Panc1 (cell line): ENCODE data around the gene ARF1. TPM values are rescaled to one million over a fixed set of nuclear protein-coding genes. Genes with fewer than 3 reads are reported as not detected.

Experiments
- ATAC-seq: fragments of 200-7000 bp; cut with Tn5 transposase; 2 replicates; pipeline ENCODE4 v1.9.1; 2020; ENCODE audit warnings: mild to moderate bottlenecking, moderate library complexity
- BruUV-seq: library from RNA; stranded (reverse); fragments of 400-500 nt; replicated peaks from 2 replicates; lab custom pipeline; 2021; lab: Mats Ljungman, UMichigan
- CTCF ChIA-PET: fragments of 300-600 bp; sonication (Branson Sonifier 250); formaldehyde crosslinking; loops from one replicate; lab custom pipeline; 2022; ENCODE audit warnings: antibody characterized with exemption; lab: Charles Lee
- POLR2A ChIA-PET: fragments of 300-600 bp; sonication (Branson Sonifier 250); formaldehyde crosslinking; loops from one replicate; lab custom pipeline; 2022; ENCODE audit warnings: antibody characterized with exemption; lab: Charles Lee
- DNase-seq: peaks from one replicate; pipeline ENCODE4 v3.0.0-alpha.2; 2010; ENCODE audit warnings: low read depth, low spot score
- H3K27ac ChIP-seq: 2 replicates; pipeline ENCODE4 v1.5.1; 2011; ENCODE audit warnings: mild to moderate bottlenecking, low read length, inconsistent platforms
- H3K27me3 ChIP-seq: fragments of 200-500 bp; sonication (Bioruptor generic); 2 replicates; pipeline ENCODE4 v1.6.0; 2014; ENCODE audit warnings: low read length, inconsistent platforms; ENCODE audit not compliant: control insufficient read depth, insufficient read depth
- H3K36me3 ChIP-seq: fragments of 200-500 bp; sonication (Bioruptor generic); 2 replicates; pipeline ENCODE4 v1.5.1; 2014; ENCODE audit warnings: inconsistent platforms, mild to moderate bottlenecking, low read length, moderate library complexity; ENCODE audit not compliant: control insufficient read depth, insufficient read depth
- H3K4me1 ChIP-seq: 2 replicates; pipeline ENCODE4 v1.5.1; 2011; ENCODE audit warnings: inconsistent platforms, mild to moderate bottlenecking, low read length, moderate library complexity; ENCODE audit not compliant: control insufficient read depth, insufficient read depth
- H3K4me3 ChIP-seq, 2 experiments: 2 replicates each; pipeline ENCODE4 v1.5.1; 2011 to 2012; ENCODE audit warnings: low read depth in 2 of 2, low read length in 2 of 2, mild to moderate bottlenecking in 2 of 2, inconsistent platforms in 1 of 2, moderate library complexity in 1 of 2
- H3K9me3 ChIP-seq: fragments of 200-500 bp; sonication (Bioruptor generic); 2 replicates; pipeline ENCODE4 v1.5.1; 2014; ENCODE audit warnings: low read depth, mild to moderate bottlenecking, inconsistent platforms, low read length, moderate library complexity; ENCODE audit not compliant: control insufficient read depth, insufficient read depth
- CTCF ChIP-seq: fragments of 450-650 bp; IDR thresholded peaks from 2 replicates; pipeline ENCODE4 v1.5.1; 2017; ENCODE audit warnings: mild to moderate bottlenecking
- POLR2AphosphoS5 ChIP-seq: IDR thresholded peaks from 2 replicates; pipeline ENCODE4 v1.6.1; 2012; ENCODE audit warnings: mild to moderate bottlenecking, low read depth, low read length, moderate library complexity
- REST ChIP-seq, 2 experiments: IDR thresholded peaks; 2 replicates each; pipeline ENCODE4 v1.6.1; 2011 to 2012; ENCODE audit warnings: low read depth in 2 of 2, control low read depth in 1 of 2, low read length in 1 of 2, mild to moderate bottlenecking in 1 of 2, moderate library complexity in 1 of 2; ENCODE audit not compliant: insufficient read depth in 1 of 2
- SIN3A ChIP-seq: IDR thresholded peaks from 2 replicates; pipeline ENCODE4 v1.6.1; 2012; ENCODE audit warnings: low read depth, mild to moderate bottlenecking, low read length, moderate library complexity, borderline replicate concordance; ENCODE audit not compliant: insufficient read depth
- TCF7L2 ChIP-seq: IDR thresholded peaks from 2 replicates; pipeline ENCODE4 v1.6.1; 2011; ENCODE audit warnings: mild to moderate bottlenecking, low read depth, low read length, inconsistent platforms
- in situ Hi-C: cut with HindIII; loops from 2 replicates; pipeline ENCODE4 v1.10.0; 2016; ENCODE audit warnings: low sequenced_read_pairs, low pct_unique_long_range_greater_than_20kb
- intact Hi-C: fragments of 100-400 bp; cut with micrococcal nuclease; formaldehyde crosslinking; loops from one replicate; pipeline ENCODE4 v1.10.0; 2022; ENCODE audit not compliant: unreplicated experiment
- microRNA-seq: library from miRNA; unstranded; fragments of <30 nt; microRNA quantifications from one replicate; pipeline ENCODE4 v1.1.0, GENCODE V29; 2020; ENCODE audit not compliant: unreplicated experiment
- total RNA-seq: library from RNA; stranded (reverse); gene quantifications from one replicate; pipeline ENCODE4 v1.2.1, GENCODE V29; 2021; ENCODE audit not compliant: unreplicated experiment

Gene ARF1
- total RNA-seq, 1 experiment from 2014 or later, result 321 TPM

GRCh38 chr1:228147768-228148167 lies 65.3 kb downstream of the ARF1 start:
- no TSS peak for BruUV-seq
- CTCF ChIA-PET, result interaction anchor here (0.6 kb wide), 1 partner anchor 22 kb away, joined by 5 read pairs; no protein-coding TSS in a partner anchor
- H3K4me1 ChIP-seq, result peaks cover 28% of the 10 kb centered on the region
- no peak overlapping the region; the same call in 1 of the 2 replicates for H3K27ac ChIP-seq
- ATAC-seq (no peak), DNase-seq (no peak)
- H3K36me3 ChIP-seq, result no peaks in the 10 kb centered on the region; the same call in 1 of the 2 replicates
- TF ChIP-seq SIN3A (no peak), REST (IDR thresholded peaks at IDR 0.05; ENCODE audit: insufficient read depth in 1 of 2, low read depth in 2 of 2, low read length in 1 of 2) (no peak), TCF7L2 (no peak), CTCF (no peak), POLR2AphosphoS5 (no peak)
- in situ Hi-C loops (no loop called here), intact Hi-C loops (no loop called here)
- H3K4me3 ChIP-seq, result no peak overlapping the region
- no peaks in the 10 kb centered on the region for H3K27me3 ChIP-seq
- POLR2A ChIA-PET, result no interaction called here
- no peaks in the 10 kb centered on the region for H3K9me3 ChIP-seq

GRCh38 chr1:228148196-228148861 lies 65.8 kb downstream of the ARF1 start:
- DNase-seq (no peak), ATAC-seq (no peak)
- CTCF ChIA-PET, result interaction anchor here (0.6 kb wide), 1 partner anchor 22 kb away, joined by 5 read pairs; no protein-coding TSS in a partner anchor
- Histone ChIP-seq H3K9me3 (no peaks in the 10 kb centered on the region), H3K4me1 (peaks cover 28% of the 10 kb centered on the region), H3K27ac (peak overlapping the region; percentile 48; the same call in 1 of the 2 replicates), H3K4me3 (no peak overlapping the region), H3K27me3 (no peaks in the 10 kb centered on the region), H3K36me3 (no peaks in the 10 kb centered on the region; the same call in 1 of the 2 replicates)
- in situ Hi-C loops, result no loop called here
- intact Hi-C loops, result no loop called here
- BruUV-seq, result no TSS peak
- peak; percentile 47; the same call in 1 of the 2 replicates for TF ChIP-seq TCF7L2
- TF ChIP-seq POLR2AphosphoS5, result no peak
- POLR2A ChIA-PET, result no interaction called here

Small RNAs within 50 kb of the gene (microRNA-seq; reads per million reads assigned to microRNA genes)
- gene MIR3620, result 7.6 reads per million, percentile 23 among the genes with 10 or more reads in this experiment

Other genes with a start within 250 kb of the ARF1 start
- 26.5 TPM for gene WNT9A, start 134.8 kb upstream of the ARF1 start, total RNA-seq
- not detected for gene WNT3A, start 75.7 kb upstream of the ARF1 start, total RNA-seq
- 24.9 TPM for gene C1orf35, start 20.6 kb downstream of the ARF1 start, total RNA-seq
- gene MRPL55, start 26.6 kb downstream of the ARF1 start, total RNA-seq, result 53.0 TPM
- gene GUK1, start 57.6 kb downstream of the ARF1 start, total RNA-seq, result 188 TPM
- gene GJC2, start 67.2 kb downstream of the ARF1 start, total RNA-seq, result 2.4 TPM
- 11.3 TPM for gene IBA57, start 83.1 kb downstream of the ARF1 start, total RNA-seq
- 10.5 TPM for gene OBSCN, start 125.3 kb downstream of the ARF1 start, total RNA-seq